GM15510 (cell line): ENCODE results near the gene ZBTB7C.

Experiments
- POLR2A ChIP-seq: IDR thresholded peaks from 3 replicates; pipeline ENCODE4 v1.6.1; 2011; ENCODE audit warnings: borderline replicate concordance; ENCODE audit not compliant: insufficient read length; ENCODE audit errors: extremely low read depth

The ZBTB7C gene

GRCh38 chr18:48165111-48165866, 243.9 kb downstream of the ZBTB7C start:
- TF ChIP-seq POLR2A, result no peak

- TF ChIP-seq POLR2A, result no peak
Observed at GRCh38 chr18:48164701-48165100, 244.5 kb downstream of the ZBTB7C start.

- no peak for TF ChIP-seq POLR2A
Observed at GRCh38 chr18:48164116-48164515, 245.1 kb downstream of the ZBTB7C start.

GRCh38 chr18:48163738-48164115, 245.5 kb downstream of the ZBTB7C start:
- no peak for TF ChIP-seq POLR2A

- no peak for TF ChIP-seq POLR2A
Observed at GRCh38 chr18:48162956-48163737, 246.0 kb downstream of the ZBTB7C start.

- no peak for TF ChIP-seq POLR2A
Observed at GRCh38 chr18:48161911-48162698, 247.1 kb downstream of the ZBTB7C start.

- no peak for TF ChIP-seq POLR2A
Observed at GRCh38 chr18:48161191-48161910, 247.8 kb downstream of the ZBTB7C start.

- TF ChIP-seq POLR2A, result no peak
Observed at GRCh38 chr18:48160622-48161021, 248.6 kb downstream of the ZBTB7C start.

GRCh38 chr18:48159816-48160215, 249.4 kb downstream of the ZBTB7C start:
- TF ChIP-seq POLR2A, result no peak

GRCh38 chr18:48158721-48159120, 250.5 kb downstream of the ZBTB7C start:
- TF ChIP-seq POLR2A, result no peak

- no peak for TF ChIP-seq POLR2A
Observed at GRCh38 chr18:48157956-48158355, 251.2 kb downstream of the ZBTB7C start.

- TF ChIP-seq POLR2A, result no peak
Observed at GRCh38 chr18:48155856-48156255, 253.3 kb downstream of the ZBTB7C start.

GRCh38 chr18:48154828-48155227, 254.4 kb downstream of the ZBTB7C start:
- TF ChIP-seq POLR2A, result no peak
